Thyroid gland (tissue), 4 donors: ENCODE results near the gene ZNF185. TPM values are rescaled to one million over a fixed set of nuclear protein-coding genes. Genes with fewer than 3 reads are reported as not detected.
A peak's percentile ranks its signal among the peaks of the same experiment; 100 is the strongest.

Source experiments
- DNase-seq, 2 donors: peaks; one replicate each; pipeline ENCODE4 v3.0.0-alpha.2; 2019
- H3K27ac ChIP-seq, 3 donors: fragments of 200-600 bp; sonication (generic); 1 replicate in 2 of 3; 2 replicates in 1 of 3; pipeline ENCODE4 v1.5.1; 2016 to 2019; ENCODE audit warnings: mild to moderate bottlenecking in 1 of 3, moderate library complexity in 1 of 3
- H3K27me3 ChIP-seq: fragments of 200-600 bp; sonication (generic); one replicate; pipeline ENCODE4 v1.5.1; 2019
- H3K36me3 ChIP-seq, 2 donors: fragments of 200-600 bp; sonication (generic); one replicate each; pipeline ENCODE4 v1.5.1; 2016 to 2019
- H3K4me1 ChIP-seq, 2 donors: fragments of 200-600 bp; sonication (generic); one replicate each; pipeline ENCODE4 v1.5.1; 2017 to 2019
- H3K4me3 ChIP-seq, 3 donors: fragments of 200-600 bp; sonication (generic); replicated peaks in 1 of 3; 1 replicate in 2 of 3; 2 replicates in 1 of 3; pipeline ENCODE4 v1.5.1; 2016; ENCODE audit warnings: mild to moderate bottlenecking in 1 of 3
- H3K9me3 ChIP-seq: fragments of 200-600 bp; sonication (generic); one replicate; pipeline ENCODE4 v1.5.1; 2017
- CTCF ChIP-seq, 6 experiments: fragments of 200-600 bp in 3 of 6; fragments of 450-650 bp in 3 of 6; sonication (generic) in 3 of 6; IDR thresholded peaks; one replicate each; pipeline ENCODE4 v1.5.1; 2016 to 2019; ENCODE audit warnings: antibody characterized with exemption in 6 of 6, mild to moderate bottlenecking in 2 of 6, inconsistent platforms in 1 of 6, moderate library complexity in 1 of 6
- POLR2A ChIP-seq, 2 donors: fragments of 450-650 bp; IDR thresholded peaks; one replicate each; pipeline ENCODE4 v1.6.1; 2017; ENCODE audit warnings: antibody characterized with exemption in 2 of 2, mild to moderate bottlenecking in 2 of 2, moderate library complexity in 1 of 2
- WGBS, 2 donors: methylation state at CpG; one replicate each; pipeline ENCODE4 v1.1.5; 2017; 5-methylcytosine and 5-hydroxymethylcytosine counted together
- intact Hi-C: fragments of 100-400 bp; cut with DNase I; formaldehyde crosslinking; loops from one replicate; pipeline ENCODE4 v1.15.1; 2023
- total RNA-seq, 4 donors: library from RNA; depleted of rRNA; stranded (reverse); fragments of >200 nt; gene quantifications; one replicate each; pipeline ENCODE4 v1.2.3, GENCODE V29; 2016

ZNF185 gene
- total RNA-seq, 4 donors from 2014 or later: 23.2 to 70.4 (median 39.0) TPM

- no peak for DNase-seq
- Histone ChIP-seq H3K4me3 (no peak overlapping the region), H3K36me3 (peaks cover 3 to 12% of the 10 kb centered on the region in 2 donors), H3K4me1 (no peaks in the 10 kb centered on the region), H3K27ac (no peak overlapping the region), H3K9me3 (no peaks in the 10 kb centered on the region), H3K27me3 (no peaks in the 10 kb centered on the region)
- intact Hi-C loops: no loop called here
- 72 to 90% methylated on average over 5 to 8 of the region's 17 CpGs for WGBS, 2 donors
- TF ChIP-seq CTCF (IDR thresholded peaks at IDR 0.05) (no peak), POLR2A (IDR thresholded peaks at IDR 0.05) (no peak)
Measured at GRCh38 chrX:152865232-152865920, 32.5 kb upstream of the ZNF185 start.

GRCh38 chrX:152866386-152866785 lies 31.5 kb upstream of the ZNF185 start:
- intact Hi-C loops: no loop called here
- no peaks in the 10 kb centered on the region for H3K9me3 ChIP-seq
- H3K4me3 ChIP-seq: no peak overlapping the region
- H3K27ac ChIP-seq: no peak overlapping the region
- WGBS, 2 donors: 71 to 83% methylated on average over 3 to 5 of the region's 5 CpGs
- peak in 1 of 2 donors; percentile 22 for DNase-seq
- peaks cover 0 to 3% of the 10 kb centered on the region in 2 donors for H3K4me1 ChIP-seq
- peaks cover 3 to 12% of the 10 kb centered on the region in 2 donors for H3K36me3 ChIP-seq
- no peaks in the 10 kb centered on the region for H3K27me3 ChIP-seq
- TF ChIP-seq POLR2A (IDR thresholded peaks at IDR 0.05): no peak
- TF ChIP-seq CTCF (IDR thresholded peaks at IDR 0.05): no peak

- H3K4me3 ChIP-seq: no peak overlapping the region
- WGBS, 2 donors: 94 to 100% methylated on average over 6 to 7 of the region's 7 CpGs
- peaks cover 3 to 12% of the 10 kb centered on the region in 2 donors for H3K36me3 ChIP-seq
- no peak overlapping the region for H3K27ac ChIP-seq
- no peaks in the 10 kb centered on the region for H3K27me3 ChIP-seq
- no peaks in the 10 kb centered on the region for H3K9me3 ChIP-seq
- H3K4me1 ChIP-seq: peaks cover 0 to 3% of the 10 kb centered on the region in 2 donors
- TF ChIP-seq POLR2A (IDR thresholded peaks at IDR 0.05): no peak
- no peak for TF ChIP-seq CTCF (IDR thresholded peaks at IDR 0.05)
- intact Hi-C loops: no loop called here
- DNase-seq: no peak
Measured at GRCh38 chrX:152869972-152870371, 27.9 kb upstream of the ZNF185 start.

- Histone ChIP-seq H3K36me3 (peaks cover 3 to 12% of the 10 kb centered on the region in 2 donors), H3K27ac (no peak overlapping the region), H3K4me1 (peaks cover 0 to 3% of the 10 kb centered on the region in 2 donors), H3K9me3 (no peaks in the 10 kb centered on the region), H3K4me3 (no peak overlapping the region), H3K27me3 (no peaks in the 10 kb centered on the region)
- intact Hi-C loops: no loop called here
- TF ChIP-seq POLR2A (IDR thresholded peaks at IDR 0.05) (no peak), CTCF (IDR thresholded peaks at IDR 0.05) (no peak)
- WGBS, 2 donors: 20% methylated on average over 4 of the region's 9 CpGs; no CpG with 5 or more reads in 1 of the 2 donors
- DNase-seq: peak; percentile 81 to 82
Measured at GRCh38 chrX:152871260-152871659, 26.6 kb upstream of the ZNF185 start.

GRCh38 chrX:152872522-152872921 lies 25.3 kb upstream of the ZNF185 start:
- no peak overlapping the region for H3K27ac ChIP-seq
- intact Hi-C loops: no loop called here
- peaks cover 3 to 8% of the 10 kb centered on the region in 2 donors for H3K36me3 ChIP-seq
- no peaks in the 10 kb centered on the region for H3K9me3 ChIP-seq
- H3K27me3 ChIP-seq: no peaks in the 10 kb centered on the region
- no peak overlapping the region for H3K4me3 ChIP-seq
- H3K4me1 ChIP-seq: peaks cover 0 to 11% of the 10 kb centered on the region in 2 donors
- 83% methylated on average over 1 of the region's 2 CpGs for WGBS, 2 donors
- no peak for TF ChIP-seq POLR2A (IDR thresholded peaks at IDR 0.05)
- no peak for TF ChIP-seq CTCF (IDR thresholded peaks at IDR 0.05)
- no peak for DNase-seq
